ENCODE measurements around the gene SAMD4A. TPM values are rescaled to one million over a fixed set of nuclear protein-coding genes. Genes with fewer than 3 reads are reported as not detected.

SAMD4A gene
- total RNA-seq, 2 donors from 2014 or later, result 11.2 to 15.3 TPM

DNA sequence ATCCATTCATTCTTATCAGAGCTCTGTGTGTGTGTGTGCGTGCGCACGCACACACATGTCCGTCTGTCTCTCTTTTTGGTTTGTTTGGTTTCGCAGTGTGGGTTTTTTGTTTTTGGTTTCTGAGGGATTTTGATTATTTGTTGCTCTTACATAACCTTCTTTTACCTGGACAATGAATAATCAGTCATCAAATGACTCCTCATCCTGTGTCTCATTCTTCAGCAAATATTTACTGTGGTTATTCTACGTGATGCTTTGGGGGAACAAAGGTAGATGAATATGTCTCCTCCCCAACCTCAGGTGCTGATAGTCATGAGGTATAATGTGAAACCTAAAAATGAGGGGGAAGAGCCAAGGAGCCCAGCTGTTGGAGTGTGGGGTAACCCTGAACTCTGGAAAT, 92.4 kb downstream of the SAMD4A start:
- intact Hi-C loops (cut with DNase I), result no loop called here
- 78 to 79% methylated on average over 6 of the region's 6 CpGs for WGBS, 2 donors
- TF ChIP-seq, protein P1, sequence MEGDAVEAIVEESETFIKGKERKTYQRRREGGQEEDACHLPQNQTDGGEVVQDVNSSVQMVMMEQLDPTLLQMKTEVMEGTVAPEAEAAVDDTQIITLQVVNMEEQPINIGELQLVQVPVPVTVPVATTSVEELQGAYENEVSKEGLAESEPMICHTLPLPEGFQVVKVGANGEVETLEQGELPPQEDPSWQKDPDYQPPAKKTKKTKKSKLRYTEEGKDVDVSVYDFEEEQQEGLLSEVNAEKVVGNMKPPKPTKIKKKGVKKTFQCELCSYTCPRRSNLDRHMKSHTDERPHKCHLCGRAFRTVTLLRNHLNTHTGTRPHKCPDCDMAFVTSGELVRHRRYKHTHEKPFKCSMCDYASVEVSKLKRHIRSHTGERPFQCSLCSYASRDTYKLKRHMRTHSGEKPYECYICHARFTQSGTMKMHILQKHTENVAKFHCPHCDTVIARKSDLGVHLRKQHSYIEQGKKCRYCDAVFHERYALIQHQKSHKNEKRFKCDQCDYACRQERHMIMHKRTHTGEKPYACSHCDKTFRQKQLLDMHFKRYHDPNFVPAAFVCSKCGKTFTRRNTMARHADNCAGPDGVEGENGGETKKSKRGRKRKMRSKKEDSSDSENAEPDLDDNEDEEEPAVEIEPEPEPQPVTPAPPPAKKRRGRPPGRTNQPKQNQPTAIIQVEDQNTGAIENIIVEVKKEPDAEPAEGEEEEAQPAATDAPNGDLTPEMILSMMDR (IDR thresholded peaks at IDR 0.05), result no peak
- TF ChIP-seq POLR2A (IDR thresholded peaks at IDR 0.05), result no peak
- no peak overlapping the region for H3K4me3 ChIP-seq
- H3K4me1 ChIP-seq, result no peaks in the 10 kb centered on the region
- no peaks in the 10 kb centered on the region for H3K36me3 ChIP-seq (replicated peaks in 1 of 2; ENCODE audit: insufficient read depth in 1 of 2, low read depth in 2 of 2)
- ATAC-seq (no peak), DNase-seq (no peak)
- H3K27ac ChIP-seq, result no peak overlapping the region
- no peaks in the 10 kb centered on the region for H3K9me3 ChIP-seq
- no peaks in the 10 kb centered on the region for H3K27me3 ChIP-seq

DNA sequence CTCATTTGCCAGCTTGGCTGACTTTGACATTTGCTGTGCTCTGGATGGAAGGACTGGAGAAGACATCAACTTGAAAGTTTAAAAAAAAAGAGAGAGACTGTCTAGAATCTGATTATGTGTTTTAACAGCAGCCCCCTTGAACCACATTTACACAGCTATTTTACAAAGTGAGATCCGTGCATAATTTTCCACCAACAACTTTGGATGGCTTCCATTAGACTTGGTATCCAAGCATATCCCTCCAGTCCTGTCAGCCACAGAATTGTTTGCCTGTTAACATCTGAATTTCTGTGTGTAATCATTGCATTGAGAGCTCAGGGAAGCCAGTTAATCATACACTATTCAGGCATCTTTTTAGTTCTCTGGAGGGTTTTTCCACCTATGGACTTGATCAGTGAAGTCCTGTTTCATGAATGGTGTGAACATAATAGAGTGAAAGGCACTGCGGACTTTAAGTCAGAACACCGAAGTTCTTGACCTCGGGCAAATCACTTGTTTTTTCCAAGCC, 93.7 kb downstream of the SAMD4A start:
- intact Hi-C loops (cut with DNase I), result no loop called here
- ATAC-seq (no peak), DNase-seq (no peak)
- Histone ChIP-seq H3K27ac (no peak overlapping the region), H3K36me3 (replicated peaks in 1 of 2; ENCODE audit: insufficient read depth in 1 of 2, low read depth in 2 of 2) (no peaks in the 10 kb centered on the region), H3K9me3 (no peaks in the 10 kb centered on the region), H3K4me3 (no peak overlapping the region), H3K27me3 (no peaks in the 10 kb centered on the region), H3K4me1 (no peaks in the 10 kb centered on the region)
- WGBS, 2 donors, result 57 to 58% methylated on average over 4 of the region's 4 CpGs
- no peak for TF ChIP-seq POLR2A (IDR thresholded peaks at IDR 0.05)

DNA sequence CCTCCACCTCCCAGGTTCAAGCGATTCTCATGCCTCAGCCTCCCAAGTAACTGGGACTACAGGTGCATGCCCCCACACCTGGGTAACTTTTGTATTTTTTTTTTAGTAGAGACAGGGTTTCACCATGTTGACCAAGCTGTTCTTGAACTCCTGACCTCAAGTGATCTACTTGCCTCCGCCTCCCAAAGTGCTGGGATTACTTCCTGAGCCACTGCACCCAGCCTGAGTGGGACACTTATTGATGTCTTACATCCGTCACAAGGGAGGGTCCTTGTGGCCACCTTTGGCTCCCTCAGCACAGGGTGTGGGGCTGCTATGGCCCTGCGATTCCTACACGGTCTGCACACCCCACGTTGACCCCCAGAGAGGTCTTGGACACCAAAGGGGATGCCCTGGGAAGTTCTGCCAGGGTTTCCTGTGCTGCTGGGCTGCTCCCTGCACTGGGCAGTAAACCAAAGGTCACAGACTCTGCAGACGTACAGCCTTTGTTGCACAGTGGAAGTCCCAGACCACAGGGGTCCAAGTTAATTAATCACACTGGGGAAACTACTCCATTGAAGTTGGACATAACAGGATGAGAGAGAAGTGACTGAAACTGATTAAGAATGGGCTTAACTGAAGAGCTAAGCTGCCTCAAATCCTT, 95.7 kb downstream of the SAMD4A start:
- DNase-seq (no peak), ATAC-seq (no peak)
- Histone ChIP-seq H3K9me3 (no peaks in the 10 kb centered on the region), H3K27me3 (no peaks in the 10 kb centered on the region), H3K4me3 (no peak overlapping the region), H3K4me1 (no peaks in the 10 kb centered on the region), H3K27ac (no peak overlapping the region), H3K36me3 (replicated peaks in 1 of 2; ENCODE audit: insufficient read depth in 1 of 2, low read depth in 2 of 2) (no peaks in the 10 kb centered on the region)
- intact Hi-C loops (cut with DNase I), result no loop called here
- TF ChIP-seq, protein P1 (IDR thresholded peaks at IDR 0.05), result no peak
- 69 to 73% methylated on average over 7 of the region's 7 CpGs for WGBS, 2 donors

DNA sequence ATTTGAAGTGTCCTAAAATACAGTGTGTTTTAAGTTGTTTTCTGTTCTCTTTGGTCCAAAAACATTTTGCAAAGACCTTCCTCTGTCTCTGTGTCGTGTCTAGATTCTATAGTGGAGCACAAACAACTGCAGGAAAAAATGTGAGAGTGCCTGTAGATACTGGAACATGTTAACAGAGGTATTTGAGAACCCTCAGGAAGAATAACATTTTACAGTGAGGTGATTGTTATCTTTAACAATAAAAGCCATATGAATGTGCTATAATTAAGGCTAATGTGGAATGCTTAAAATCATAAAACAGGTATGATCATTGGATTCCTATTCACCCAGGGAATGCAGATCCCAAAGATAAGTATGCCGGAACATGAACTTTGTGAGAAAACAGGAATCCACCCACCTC, 98.0 kb downstream of the SAMD4A start:
- no peak for ATAC-seq
- no peak overlapping the region for H3K4me3 ChIP-seq
- no peaks in the 10 kb centered on the region for H3K4me1 ChIP-seq
- 73 to 81% methylated on average over 2 of the region's 2 CpGs for WGBS, 2 donors
- no peaks in the 10 kb centered on the region for H3K27me3 ChIP-seq
- no peak overlapping the region for H3K27ac ChIP-seq
- no peak for TF ChIP-seq POLR2A (IDR thresholded peaks at IDR 0.05)
- TF ChIP-seq, protein P1 (IDR thresholded peaks at IDR 0.05), result no peak
- no peaks in the 10 kb centered on the region for H3K9me3 ChIP-seq
- DNase-seq, result no peak
- intact Hi-C loops (cut with DNase I), result no loop called here
- H3K36me3 ChIP-seq (replicated peaks in 1 of 2; ENCODE audit: insufficient read depth in 1 of 2, low read depth in 2 of 2), result no peaks in the 10 kb centered on the region

DNA sequence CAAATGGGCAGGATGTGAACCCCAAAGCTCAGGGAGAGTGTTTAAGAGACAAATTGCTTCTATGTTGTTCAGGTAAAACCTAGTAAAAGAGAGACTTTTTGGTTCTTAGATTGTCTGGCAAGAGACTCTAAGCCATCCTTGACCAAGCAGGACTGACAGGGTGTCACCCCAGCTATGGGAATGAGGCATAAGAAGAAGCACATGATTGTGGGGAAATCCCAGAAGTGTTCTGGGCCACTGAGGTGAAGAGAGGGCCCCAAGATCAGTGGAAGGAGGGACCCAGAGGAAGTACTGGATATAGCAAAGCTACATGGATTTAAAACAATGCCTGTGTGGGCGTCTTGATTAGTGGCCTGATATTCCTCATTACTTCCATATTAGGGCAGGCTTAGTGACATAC, 99.0 kb downstream of the SAMD4A start:
- TF ChIP-seq POLR2A (IDR thresholded peaks at IDR 0.05), result no peak
- TF ChIP-seq, protein P1 (IDR thresholded peaks at IDR 0.05), result no peak
- no peak overlapping the region for H3K27ac ChIP-seq
- no peak for DNase-seq
- ATAC-seq, result no peak
- H3K27me3 ChIP-seq, result no peaks in the 10 kb centered on the region
- WGBS, 2 donors, result 95 to 100% methylated on average over 1 of the region's 1 CpG
- no peak overlapping the region for H3K4me3 ChIP-seq
- intact Hi-C loops (cut with DNase I), result no loop called here
- no peaks in the 10 kb centered on the region for H3K36me3 ChIP-seq (replicated peaks in 1 of 2; ENCODE audit: insufficient read depth in 1 of 2, low read depth in 2 of 2)
- no peaks in the 10 kb centered on the region for H3K9me3 ChIP-seq
- no peaks in the 10 kb centered on the region for H3K4me1 ChIP-seq
